Measurements from ENCODE around the gene FOXN1. TPM values are rescaled to one million over a fixed set of nuclear protein-coding genes. Genes with fewer than 3 reads are reported as not detected.

The FOXN1 gene
- total and polyA plus RNA-seq, 2 of the 4 experiments (the other 2 are of a cell fraction) = not detected

GRCh38 chr17:28472871-28473497 is 33.2 kb upstream of the FOXN1 start:
- CTCF ChIA-PET = no interaction called here
- Histone ChIP-seq H3K9ac (ENCODE audit: low read depth, low read length) (no peak overlapping the region), H3K18ac (ENCODE audit: low read depth, low read length) (no peak overlapping the region), H2BK120ac (ENCODE audit: low read depth, low read length) (no peak overlapping the region), H2BK5ac (ENCODE audit: low read depth, low read length, poor library complexity, severe bottlenecking) (no peak overlapping the region), H3K14ac (replicated peaks; ENCODE audit: low read depth, low read length) (no peak overlapping the region), H2BK15ac (ENCODE audit: low read depth, low read length) (no peak overlapping the region), H3K36me3 (ENCODE audit: control insufficient read depth, insufficient read depth, low read length) (no peaks in the 10 kb centered on the region), H3K23ac (ENCODE audit: low read depth, low read length) (no peak overlapping the region), H3K9me1 (ENCODE audit: insufficient read depth, low read length) (no peaks in the 10 kb centered on the region), H4K20me1 (ENCODE audit: insufficient read depth, low read length) (no peaks in the 10 kb centered on the region), H2BK20ac (ENCODE audit: low read depth, low read length) (no peak overlapping the region), H3K4me3 (ENCODE audit: insufficient read depth, low read depth, low read length) (no peak overlapping the region), H2AK9ac (replicated peaks; ENCODE audit: low read depth, low read length, poor library complexity) (no peak overlapping the region), H3K27ac (ENCODE audit: insufficient read depth, low read length) (no peak overlapping the region), H3K4me2 (ENCODE audit: low read depth, low read length) (no peak overlapping the region), H4K8ac (ENCODE audit: low read depth in 2 of 2, low read length in 2 of 2) (no peak overlapping the region), H2AFZ (replicated peaks; ENCODE audit: low read length, poor library complexity) (no peak overlapping the region), H2AK5ac (ENCODE audit: low read depth, low read length) (no peak overlapping the region), H4K5ac (ENCODE audit: low read depth, low read length) (no peak overlapping the region), H3K27me3 (ENCODE audit: control insufficient read depth, insufficient read depth, low read length) (peaks cover 54% of the 10 kb centered on the region), H3K4ac (ENCODE audit: low read depth, low read length) (no peak overlapping the region), H3K56ac (ENCODE audit: extremely low read depth, insufficient read depth, low read length) (no peak overlapping the region), H3K4me1 (ENCODE audit: control insufficient read depth, insufficient read depth, low read length) (no peaks in the 10 kb centered on the region; the same call in 1 of the 2 replicates), H3K79me1 (ENCODE audit: low read depth in 1 of 2, low read length in 2 of 2) (no peaks in the 10 kb centered on the region), H4K91ac (ENCODE audit: insufficient read depth, low read depth, low read length) (no peak overlapping the region), H3K9me3 (ENCODE audit: control insufficient read depth, insufficient read depth, low read length) (no peaks in the 10 kb centered on the region)
- no peak for TF ChIP-seq USF2 (IDR thresholded peaks at IDR 0.05; ENCODE audit: low read depth, low read length)
- no peak for TF ChIP-seq ELK1 (IDR thresholded peaks at IDR 0.05; ENCODE audit: borderline replicate concordance, low read depth, low read length)
- TF ChIP-seq RAD21 (IDR thresholded peaks at IDR 0.05; ENCODE audit: low read length) = no peak
- dilution Hi-C loops (cut with HindIII; ENCODE audit: low sequenced_read_pairs, unreplicated experiment) = no loop called here
- intact Hi-C loops (cut with micrococcal nuclease) = no loop called here
- no CpG with 5 or more reads among the region's 7 CpGs for WGBS, 2 experiments (ENCODE audit: extremely low coverage in 2 of 2, insufficient read length in 1 of 2)
- BruUV-seq (replicated peaks) = no TSS peak
- POLR2A ChIA-PET (ENCODE audit: unreplicated experiment) = no interaction called here
- DNase-seq = no peak
- in situ Hi-C loops (cut with MboI; ENCODE audit: low sequenced_read_pairs) = no loop called here
- ATAC-seq (ENCODE audit: low read depth) = no peak
